22Rv1 (cell line): ENCODE data around the gene SP100.

Source experiments
- CTCF ChIP-seq: fragments of 450-650 bp; IDR thresholded peaks from 2 replicates; pipeline ENCODE4 v1.5.1; 2017; ENCODE audit warnings: mild to moderate bottlenecking
- ZFX ChIP-seq: fragments of 450-650 bp; IDR thresholded peaks from 2 replicates; pipeline ENCODE4 v1.6.1; 2017; ENCODE audit warnings: antibody characterized with exemption, borderline replicate concordance

GRCh38 chr2:230429513-230429912 lies 13.5 kb downstream of the SP100 start:
- TF ChIP-seq CTCF (no peak), ZFX (no peak)
